HG03442 (cell line): ENCODE results near the gene SH3D21.

Source experiments
- ATAC-seq: cut with Tn5 transposase; IDR thresholded peaks from one replicate; pipeline ENCODE4 v1.9.1; 2021; ENCODE audit warnings: mild to moderate bottlenecking, moderate library complexity; ENCODE audit not compliant: unreplicated experiment

SH3D21 gene

DNA sequence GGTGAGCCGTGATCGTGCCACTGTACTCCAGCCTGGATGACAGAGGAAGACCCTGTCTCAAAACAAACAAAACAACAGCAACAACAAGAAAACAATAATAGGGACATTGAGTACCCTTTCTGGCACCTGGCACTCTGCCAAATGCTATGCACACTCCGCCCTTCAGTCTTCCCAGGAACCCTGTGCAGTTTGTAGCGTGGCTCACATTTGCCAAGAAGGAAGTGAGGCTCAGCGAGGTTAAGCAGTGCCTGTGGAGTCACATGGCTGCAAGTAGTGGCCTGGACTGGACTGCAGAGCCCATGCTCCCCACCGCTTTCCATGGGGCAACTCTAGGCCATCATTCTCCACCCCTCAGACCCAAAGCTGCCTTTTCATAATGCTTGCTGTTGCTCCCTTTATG is 22.5 kb downstream of the SH3D21 start:
- ATAC-seq = no peak

GRCh38 chr1:36329817-36330216 is 23.6 kb downstream of the SH3D21 start:
- ATAC-seq = no peak

GRCh38 chr1:36330940-36331339 is 24.8 kb downstream of the SH3D21 start:
- ATAC-seq = no peak

DNA sequence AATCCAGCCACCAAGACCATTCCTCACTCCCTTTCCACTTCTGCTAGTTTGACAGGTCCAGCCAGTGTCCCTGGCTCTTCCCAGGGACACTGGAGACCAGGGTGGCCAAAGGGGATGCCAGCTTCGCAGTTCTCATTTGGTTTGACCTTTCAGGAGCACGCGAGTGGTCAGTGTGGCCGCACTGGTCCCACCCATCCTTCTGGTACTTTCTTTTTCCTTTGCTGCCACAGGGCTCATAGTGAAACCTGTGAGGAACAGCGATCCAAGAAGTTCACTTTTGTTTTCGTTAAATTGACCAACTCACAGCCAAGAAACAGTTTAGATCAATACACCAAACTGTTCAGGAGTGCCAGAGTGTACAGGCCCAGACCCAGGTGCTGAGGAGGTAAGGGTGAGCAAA is 31.7 kb downstream of the SH3D21 start:
- no peak for ATAC-seq

- ATAC-seq = no peak
Measured at GRCh38 chr1:36339215-36339614, 33.0 kb downstream of the SH3D21 start.

DNA sequence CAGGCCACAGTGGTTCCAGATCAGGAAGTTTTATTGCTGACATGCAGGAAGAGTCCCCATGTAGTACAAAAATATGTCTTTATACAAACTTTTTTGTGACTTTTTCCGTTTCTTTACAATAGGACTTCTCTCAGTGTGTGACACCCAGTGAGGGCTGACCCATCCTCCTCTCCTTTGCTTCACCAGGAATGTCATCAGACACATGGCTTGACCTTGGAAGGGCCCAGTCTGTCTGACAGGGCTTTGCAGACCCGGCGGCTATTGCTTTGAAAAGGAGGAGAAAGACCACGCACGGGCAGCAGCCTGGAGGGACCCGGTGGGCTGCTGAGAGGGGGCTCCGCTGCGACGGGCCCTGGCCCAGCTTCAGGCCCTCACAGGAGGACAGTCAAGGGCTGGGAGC is 33.4 kb downstream of the SH3D21 start:
- ATAC-seq = no peak

GRCh38 chr1:36341626-36342320 is 35.6 kb downstream of the SH3D21 start:
- no peak for ATAC-seq

- ATAC-seq = no peak
Measured at GRCh38 chr1:36342426-36343185, 36.4 kb downstream of the SH3D21 start.

- ATAC-seq = no peak
Measured at GRCh38 chr1:36343651-36344394, 37.7 kb downstream of the SH3D21 start.

DNA sequence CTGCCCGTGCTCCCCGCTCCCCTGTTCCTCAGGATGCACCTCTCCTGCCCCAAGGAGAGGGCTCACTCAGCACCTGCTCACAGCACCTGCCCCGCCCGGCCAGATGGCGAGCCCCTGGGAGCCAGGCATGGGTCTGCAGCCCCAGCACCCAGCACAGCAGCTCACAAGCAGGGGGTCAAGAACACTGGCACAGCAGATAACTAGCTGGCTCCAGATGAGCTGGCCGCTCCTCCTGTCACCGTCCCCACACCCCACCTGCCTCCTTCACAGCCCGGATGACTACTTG is 38.2 kb downstream of the SH3D21 start:
- ATAC-seq = no peak

GRCh38 chr1:36345353-36345752 is 39.2 kb downstream of the SH3D21 start:
- ATAC-seq = no peak

DNA sequence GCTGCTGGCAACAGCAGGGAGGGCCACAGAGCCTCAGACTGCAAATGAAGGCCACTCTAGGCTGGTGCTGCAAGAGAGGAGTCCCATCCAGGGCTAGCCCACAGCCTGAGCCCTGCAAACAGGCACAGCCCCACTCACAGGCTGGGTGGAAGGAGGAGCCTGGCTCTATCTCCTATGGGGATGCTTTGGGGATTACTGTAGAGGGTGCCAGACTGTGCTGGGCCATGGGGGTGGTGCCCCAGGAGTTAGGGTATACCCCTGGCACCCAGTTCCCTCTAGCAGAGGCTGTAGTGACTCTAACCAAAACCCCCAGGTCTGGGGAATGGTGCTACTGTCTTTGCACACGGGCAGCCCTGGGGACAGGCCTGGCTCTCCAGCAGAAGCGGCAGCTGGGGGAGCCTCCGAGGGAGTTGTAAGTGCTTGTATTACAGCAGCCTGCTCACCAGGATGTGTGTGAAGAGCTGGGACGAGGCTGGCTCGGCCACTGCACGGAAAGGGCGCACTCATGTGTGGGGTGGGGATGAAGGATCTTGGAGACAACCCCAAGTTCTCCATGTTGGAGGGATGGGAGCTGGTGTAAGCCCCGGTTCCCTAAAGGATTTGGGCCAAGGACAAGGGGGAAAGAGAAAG is 40.7 kb downstream of the SH3D21 start:
- no peak for ATAC-seq

GRCh38 chr1:36349241-36349671 is 43.1 kb downstream of the SH3D21 start:
- peak; percentile 61 for ATAC-seq

- no peak for ATAC-seq
Measured at GRCh38 chr1:36349839-36350238, 43.7 kb downstream of the SH3D21 start.

DNA sequence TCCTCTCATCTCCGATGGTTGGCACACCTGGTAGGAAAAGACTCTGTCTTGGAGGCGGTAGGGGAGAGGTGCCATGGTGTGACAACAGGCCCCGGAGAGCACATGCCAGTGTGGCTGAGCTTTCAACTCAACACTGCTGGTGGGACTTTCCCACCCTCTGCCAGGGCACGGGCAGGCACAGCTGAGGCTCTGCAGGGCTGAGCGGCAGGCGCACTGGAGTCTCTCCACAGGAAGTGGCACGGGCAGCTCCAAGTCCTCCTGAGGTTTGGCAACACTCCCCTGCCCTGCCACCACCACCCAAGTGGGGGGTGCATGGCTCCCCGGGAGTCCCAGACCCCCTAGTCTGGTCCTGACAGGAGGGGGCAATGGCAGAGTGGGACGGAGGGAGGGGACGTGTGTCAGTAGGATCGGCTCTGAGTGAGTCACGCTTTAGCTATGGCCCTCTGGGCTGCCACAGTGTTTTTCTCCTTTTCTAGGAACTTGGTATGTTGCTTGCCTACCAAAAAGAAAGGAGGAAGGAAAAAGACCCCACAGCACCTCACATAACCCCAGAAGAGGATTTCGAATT is 44.6 kb downstream of the SH3D21 start:
- ATAC-seq = no peak

DNA sequence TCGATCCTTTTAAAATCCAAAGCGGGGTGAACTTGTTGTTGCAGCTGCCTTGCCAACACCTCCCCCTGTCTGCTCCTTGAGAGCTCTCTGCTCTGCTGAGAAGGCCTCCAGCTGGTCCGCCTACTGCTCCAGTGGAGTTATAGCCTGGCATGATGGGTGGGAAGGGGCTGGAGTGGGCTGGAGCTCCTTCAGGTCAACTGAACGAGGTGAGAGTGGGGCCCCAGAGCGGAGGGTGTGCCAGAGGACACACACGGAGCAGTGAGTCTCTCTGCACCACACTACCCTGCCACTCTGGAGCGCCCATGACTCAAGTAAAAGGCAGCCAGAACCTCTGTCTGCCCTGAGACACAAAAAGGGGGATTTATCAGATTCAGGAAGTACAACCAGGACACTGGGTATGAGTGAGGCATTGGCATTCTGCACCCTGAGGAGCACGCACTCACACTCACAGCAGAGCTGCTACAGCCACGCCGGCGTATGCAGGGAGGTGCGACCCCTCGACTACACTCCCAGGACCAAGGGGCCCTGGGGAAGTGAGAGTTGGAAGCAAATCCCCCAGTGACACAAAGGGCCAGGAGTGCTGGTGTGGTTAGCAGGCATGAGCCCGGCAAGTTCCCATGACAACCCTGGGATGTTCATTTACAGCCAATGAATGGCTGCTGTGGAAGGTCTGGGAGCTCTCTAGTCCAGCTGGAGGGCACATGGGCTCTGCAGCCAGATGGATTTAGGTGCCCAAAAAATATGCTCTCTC is 45.2 kb downstream of the SH3D21 start:
- ATAC-seq = no peak

DNA sequence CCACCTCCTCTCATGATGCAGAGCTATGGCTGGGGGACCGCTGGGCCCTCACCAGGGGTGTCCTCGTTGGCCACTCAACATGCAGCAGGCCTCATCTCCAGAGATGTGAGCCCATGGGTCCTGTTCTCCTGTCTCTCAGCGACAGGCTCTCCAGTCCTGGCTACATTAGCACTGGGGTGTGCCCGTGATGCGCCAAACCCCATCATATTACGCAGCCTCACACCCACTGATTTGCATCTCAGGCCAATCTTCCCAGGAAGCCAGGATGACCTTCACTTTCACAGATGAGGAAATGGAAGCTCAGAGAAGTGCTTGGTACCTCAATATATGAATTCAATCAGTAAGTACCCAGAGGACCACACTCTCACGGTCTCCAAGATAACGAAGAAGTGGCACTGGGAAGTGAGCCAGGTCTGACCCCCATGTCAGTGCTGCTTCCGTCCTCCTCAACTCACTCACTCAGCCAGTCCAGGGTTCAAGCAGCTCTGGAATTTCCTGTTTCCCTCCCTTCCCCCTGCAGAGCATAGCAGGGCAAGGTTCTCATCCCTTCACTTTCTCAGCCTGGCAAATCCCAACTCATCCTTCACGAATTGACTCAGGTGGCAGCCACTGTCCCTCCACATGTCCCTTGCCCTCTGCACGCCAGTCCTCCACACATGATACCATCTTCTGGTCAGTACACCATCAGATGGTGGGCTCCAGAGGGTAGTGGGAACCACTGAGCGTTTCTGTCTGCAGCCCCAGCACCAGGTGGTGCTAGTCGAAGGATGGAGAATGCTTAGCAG is 46.1 kb downstream of the SH3D21 start:
- ATAC-seq = no peak

GRCh38 chr1:36352910-36353878 is 47.0 kb downstream of the SH3D21 start:
- ATAC-seq = no peak

GRCh38 chr1:36354486-36354885 is 48.3 kb downstream of the SH3D21 start:
- no peak for ATAC-seq
